DND-41 (cell line): ENCODE measurements around the gene SLC4A2.

Experiments
- CTCF ChIP-seq: IDR thresholded peaks from 2 replicates; pipeline ENCODE4 v1.5.1; 2012; ENCODE audit warnings: borderline replicate concordance, low read length, moderate library complexity, mild to moderate bottlenecking; ENCODE audit not compliant: poor library complexity, severe bottlenecking; ENCODE audit errors: extremely low read depth
- EZH2 ChIP-seq: IDR thresholded peaks from 3 replicates; pipeline ENCODE4 v1.6.1; 2012; ENCODE audit warnings: borderline replicate concordance, low read depth, mild to moderate bottlenecking, moderate library complexity, low read length, inconsistent platforms; ENCODE audit not compliant: severe bottlenecking

DNA sequence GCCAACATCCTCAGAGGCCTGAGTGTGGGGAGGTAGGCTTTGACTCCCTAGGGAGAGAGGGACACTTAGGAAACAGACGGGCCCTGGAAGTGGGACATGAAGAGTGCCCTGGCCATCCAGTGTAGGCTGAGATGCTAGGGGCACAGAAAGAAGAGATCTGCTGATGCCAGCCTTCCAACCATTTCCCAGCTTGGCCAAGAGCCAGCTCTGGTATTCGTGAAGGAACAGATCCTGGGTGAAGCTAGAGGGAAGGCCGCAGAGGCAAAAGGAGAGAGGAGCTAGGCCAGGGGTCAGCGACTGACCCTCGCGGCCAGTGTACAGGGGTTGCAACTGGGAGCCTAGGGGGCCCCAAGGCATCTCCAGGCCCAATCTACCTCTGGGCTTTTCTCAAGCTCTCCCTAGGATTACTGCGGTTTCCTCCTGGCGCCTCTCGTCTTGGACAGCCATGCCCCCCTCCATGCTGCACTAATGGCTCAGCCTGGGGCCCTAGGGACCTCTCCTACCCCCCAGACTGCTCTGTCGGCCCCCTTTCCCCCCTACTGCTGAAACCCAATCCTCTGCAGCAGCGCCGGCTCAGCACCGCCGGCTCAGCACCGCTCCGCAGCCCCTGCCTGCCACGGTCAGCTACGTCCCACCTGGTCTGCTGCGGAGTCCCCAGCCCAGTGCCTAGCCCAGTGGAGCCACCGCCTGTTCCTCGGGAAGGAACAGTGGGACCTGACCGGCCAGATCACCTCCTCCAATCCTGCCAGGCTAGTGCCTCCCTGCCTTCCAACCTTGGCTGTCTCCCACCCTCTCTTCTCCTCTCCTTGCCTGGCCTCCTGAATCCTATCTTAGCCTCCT lies 11.2 kb upstream of the SLC4A2 start, which contains the start of gene ASIC3:
- TF ChIP-seq EZH2 (no peak), CTCF (no peak)
